ENCODE measurements around the gene CNTN2.

Gene CNTN2

GRCh38 chr1:205056188-205056611, 13.2 kb downstream of the CNTN2 start:
- DNase-seq = no peak

DNA sequence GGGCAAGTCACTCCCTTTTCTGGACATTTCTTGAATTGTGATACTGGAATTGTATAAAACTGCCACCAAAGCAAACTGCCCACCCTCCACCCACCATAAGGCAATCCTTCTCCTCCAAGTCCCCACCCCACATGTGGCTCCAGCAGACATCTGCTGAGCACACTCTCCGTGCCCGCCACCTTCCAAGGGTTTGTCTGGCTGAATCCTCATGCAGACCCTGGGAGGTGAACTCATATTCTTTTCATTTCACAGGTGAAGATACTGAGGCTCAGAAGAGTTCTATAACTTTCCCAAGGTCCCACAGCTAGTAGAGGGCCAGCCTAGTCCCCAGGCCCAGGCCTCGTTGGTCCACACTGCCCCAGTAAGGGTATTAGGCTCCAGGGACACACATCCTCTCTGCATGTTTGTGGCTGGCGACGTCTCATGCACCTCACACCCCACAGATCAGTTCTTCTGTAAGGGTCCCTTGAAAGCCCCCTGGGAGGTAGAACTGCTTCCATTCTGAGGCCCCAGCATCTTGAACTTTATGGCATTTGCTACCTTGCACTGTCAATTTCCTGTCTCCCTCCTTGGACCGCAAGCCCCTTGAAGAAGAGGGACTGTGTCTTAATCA, 14.1 kb downstream of the CNTN2 start:
- DNase-seq = no peak

- no peak for DNase-seq
These were observed 15.0 kb downstream of the CNTN2 start for GRCh38 chr1:205057808-205058575.

- no peak for DNase-seq
These were observed 15.8 kb downstream of the CNTN2 start for GRCh38 chr1:205058853-205059252.

- DNase-seq = no peak
These were observed 16.6 kb downstream of the CNTN2 start for GRCh38 chr1:205059660-205060059.

DNA sequence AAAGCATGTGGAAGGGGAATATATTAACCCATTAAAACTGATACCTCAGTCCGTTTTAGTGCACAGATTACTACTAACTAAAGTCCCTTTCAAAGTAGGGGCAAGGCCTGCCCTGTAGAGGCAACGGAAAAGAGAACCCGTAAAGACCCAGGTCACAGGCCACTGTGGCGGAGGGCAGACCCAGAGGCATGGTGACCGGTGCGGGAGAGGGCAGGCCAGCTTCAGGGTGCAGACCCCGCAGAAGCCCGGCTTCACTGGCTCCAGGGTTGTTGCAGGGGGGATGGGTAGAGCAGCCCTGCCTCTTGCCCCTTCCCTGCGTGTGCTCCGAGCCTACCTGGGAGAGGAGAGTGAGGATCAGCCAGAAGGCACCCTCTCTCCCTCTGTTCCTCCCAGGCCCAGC, 17.7 kb downstream of the CNTN2 start:
- DNase-seq = no peak

DNA sequence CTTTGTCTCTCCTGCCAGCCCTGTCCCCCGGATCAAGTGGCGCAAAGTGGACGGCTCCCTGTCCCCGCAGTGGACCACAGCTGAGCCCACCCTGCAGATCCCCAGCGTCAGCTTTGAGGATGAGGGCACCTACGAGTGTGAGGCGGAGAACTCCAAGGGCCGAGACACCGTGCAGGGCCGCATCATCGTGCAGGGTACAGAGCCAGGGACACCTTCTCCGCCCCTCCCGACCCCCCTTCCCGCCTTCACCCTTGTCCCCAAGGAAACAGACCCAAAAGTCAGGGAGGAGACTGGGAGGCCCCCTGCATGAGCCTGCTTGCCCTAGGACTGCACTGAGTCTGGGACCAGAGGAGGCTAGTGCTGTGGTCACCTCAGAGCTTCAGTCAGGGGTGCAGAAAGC, 18.2 kb downstream of the CNTN2 start:
- DNase-seq = no peak

GRCh38 chr1:205061665-205062069, 18.7 kb downstream of the CNTN2 start:
- DNase-seq = peak; percentile 62 to 65

DNA sequence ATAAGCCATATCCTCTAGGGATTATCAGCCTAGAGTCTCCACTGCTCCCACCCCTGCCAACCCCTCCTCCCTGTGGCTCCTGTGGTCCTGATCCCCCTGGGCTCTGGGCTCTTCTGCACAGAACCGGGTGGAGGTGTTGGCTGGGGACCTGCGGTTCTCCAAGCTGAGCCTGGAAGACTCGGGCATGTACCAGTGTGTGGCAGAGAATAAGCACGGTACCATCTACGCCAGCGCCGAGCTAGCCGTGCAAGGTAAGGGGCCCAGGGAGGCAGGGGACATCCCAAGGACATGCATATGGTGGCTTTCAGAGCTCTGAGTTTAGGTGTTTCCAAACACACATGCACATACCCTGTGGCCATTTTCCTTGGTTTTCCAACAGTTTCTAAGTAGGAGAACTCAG, 19.3 kb downstream of the CNTN2 start:
- no peak for DNase-seq

- no peak for DNase-seq
These were observed 19.9 kb downstream of the CNTN2 start for GRCh38 chr1:205062895-205063294.

DNA sequence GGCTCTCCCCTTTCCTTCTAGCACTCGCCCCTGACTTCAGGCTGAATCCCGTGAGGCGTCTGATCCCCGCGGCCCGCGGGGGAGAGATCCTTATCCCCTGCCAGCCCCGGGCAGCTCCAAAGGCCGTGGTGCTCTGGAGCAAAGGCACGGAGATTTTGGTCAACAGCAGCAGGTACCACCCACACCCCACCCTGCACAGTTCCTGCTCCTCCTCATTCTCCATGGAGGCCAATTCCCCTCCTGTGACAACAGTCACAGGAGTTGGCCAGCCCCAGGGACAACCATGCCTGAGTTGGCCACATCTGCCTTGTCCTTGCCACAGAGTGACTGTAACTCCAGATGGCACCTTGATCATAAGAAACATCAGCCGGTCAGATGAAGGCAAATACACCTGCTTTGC, 21.3 kb downstream of the CNTN2 start:
- no peak for DNase-seq

DNA sequence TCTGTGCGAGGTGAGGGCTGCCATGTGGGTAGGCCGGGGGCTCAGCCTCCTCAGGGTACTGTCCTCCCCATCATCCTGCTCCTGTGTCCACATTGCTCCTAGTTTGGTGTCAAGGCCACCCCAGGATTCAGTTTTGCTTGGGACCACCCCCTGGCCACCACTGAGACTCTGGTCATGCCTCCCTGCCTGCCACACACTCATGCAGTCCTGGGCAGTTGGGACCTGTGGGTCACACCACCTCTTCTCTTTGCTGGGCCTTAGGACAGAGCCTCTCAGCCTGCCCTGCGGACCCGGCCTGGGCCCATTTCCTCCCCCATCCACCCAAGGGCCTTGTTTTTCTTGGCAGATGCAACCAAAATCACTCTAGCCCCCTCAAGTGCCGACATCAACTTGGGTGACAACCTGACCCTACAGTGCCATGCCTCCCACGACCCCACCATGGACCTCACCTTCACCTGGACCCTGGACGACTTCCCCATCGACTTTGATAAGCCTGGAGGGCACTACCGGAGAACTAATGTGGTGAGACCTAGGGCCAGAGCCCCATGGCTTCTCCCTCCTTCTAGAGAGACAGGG, 21.8 kb downstream of the CNTN2 start:
- no peak for DNase-seq

DNA sequence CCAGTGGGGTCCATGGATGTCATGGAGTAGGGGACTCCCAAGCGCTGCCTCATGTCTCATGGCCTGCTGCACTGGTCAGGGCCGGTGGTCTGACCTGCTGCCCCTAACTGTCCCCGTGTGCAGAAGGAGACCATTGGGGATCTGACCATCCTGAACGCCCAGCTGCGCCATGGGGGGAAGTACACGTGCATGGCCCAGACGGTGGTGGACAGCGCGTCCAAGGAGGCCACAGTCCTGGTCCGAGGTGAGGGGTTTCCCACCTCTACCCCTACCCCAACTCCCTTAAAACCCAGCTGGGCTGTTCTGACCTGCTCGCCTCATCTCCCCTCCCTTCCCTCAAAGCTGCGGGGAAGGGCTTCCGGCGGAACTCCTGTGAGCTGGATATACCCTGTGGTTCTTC, 22.7 kb downstream of the CNTN2 start:
- DNase-seq = no peak

GRCh38 chr1:205066141-205066818, 23.3 kb downstream of the CNTN2 start:
- no peak for DNase-seq

DNA sequence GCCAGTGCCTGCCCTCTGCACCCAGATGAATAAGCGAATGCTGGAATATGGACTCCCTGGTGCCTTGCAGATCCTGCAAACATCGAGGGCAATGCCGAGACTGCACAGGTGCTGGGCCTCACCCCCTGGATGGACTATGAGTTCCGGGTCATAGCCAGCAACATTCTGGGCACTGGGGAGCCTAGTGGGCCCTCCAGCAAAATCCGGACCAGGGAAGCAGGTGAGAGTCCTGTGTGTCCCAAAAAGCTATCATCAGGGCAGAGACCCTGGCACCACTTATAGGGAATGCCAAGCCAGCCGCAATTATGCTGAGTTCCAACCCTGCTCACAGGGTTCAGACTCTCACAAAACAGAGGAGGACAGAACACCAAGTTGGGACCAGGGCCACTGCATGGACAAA, 24.0 kb downstream of the CNTN2 start:
- DNase-seq = no peak

DNA sequence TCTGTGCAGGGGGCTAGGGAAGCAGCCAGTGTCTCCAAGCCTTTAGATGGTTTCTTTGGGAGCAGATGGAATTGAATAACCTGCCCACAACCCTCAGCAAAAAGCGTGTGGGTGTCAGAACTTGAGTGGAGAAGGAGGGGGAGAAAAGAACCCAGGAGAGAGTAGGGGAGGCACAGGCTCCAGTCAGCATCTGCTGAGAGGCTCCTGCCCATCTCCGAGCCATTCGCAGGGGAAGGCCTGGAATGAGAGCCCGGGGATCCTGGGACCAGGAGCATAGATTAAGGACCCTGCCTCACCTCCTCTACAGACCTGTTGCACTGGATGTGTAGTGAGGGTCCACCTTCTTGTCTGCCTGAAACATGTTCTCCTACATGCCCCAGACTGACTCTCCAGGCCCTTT, 25.0 kb downstream of the CNTN2 start:
- no peak for DNase-seq

- DNase-seq = no peak
These were observed 25.5 kb downstream of the CNTN2 start for GRCh38 chr1:205068457-205069040.

DNA sequence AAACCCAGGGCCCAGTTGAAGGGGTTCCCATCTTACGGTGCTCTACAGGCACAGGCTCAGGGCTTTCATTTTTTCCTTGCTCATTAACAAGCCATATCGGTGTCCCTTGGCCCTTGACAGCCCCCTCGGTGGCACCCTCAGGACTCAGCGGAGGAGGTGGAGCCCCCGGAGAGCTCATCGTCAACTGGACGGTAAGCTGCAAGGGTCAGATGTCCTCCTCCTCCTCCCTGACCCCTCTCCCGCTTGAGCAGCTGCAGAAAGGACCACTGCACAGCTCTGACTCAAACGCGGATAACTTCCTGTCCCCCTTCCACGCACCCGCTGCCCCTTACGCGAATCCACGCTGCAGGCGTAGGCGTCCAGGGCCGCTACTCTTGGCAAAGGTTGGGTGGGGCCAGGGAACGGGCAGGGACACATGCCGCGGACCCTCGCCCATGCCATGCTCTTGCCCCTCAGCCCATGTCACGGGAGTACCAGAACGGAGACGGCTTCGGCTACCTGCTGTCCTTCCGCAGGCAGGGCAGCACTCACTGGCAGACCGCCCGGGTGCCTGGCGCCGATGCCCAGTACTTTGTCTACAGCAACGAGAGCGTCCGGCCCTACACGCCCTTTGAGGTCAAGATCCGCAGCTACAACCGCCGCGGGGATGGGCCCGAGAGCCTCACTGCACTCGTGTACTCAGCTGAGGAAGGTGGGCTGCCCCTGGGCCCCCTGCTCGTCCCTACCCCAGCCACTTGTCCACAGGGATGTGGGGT, 26.5 kb downstream of the CNTN2 start:
- no peak for DNase-seq

DNA sequence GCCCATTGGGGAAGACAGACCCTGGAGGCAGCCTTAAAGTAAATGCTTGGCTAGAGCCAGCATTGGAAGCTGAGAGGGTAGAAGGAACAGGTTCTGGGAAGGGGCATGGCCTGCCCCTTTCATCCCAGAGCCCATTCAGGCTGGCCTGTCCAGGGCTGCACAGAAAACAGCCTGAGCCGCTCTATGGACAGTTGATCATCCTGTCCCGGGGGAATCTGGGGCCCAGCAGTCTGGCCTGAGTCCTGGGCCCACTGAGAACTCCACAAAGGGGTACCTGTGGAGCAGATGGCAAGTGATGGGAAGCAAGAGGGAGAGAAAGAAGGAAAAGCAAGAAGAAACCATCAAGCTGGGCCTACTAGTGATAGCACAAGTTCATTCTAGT, 28.0 kb downstream of the CNTN2 start:
- no peak for DNase-seq

DNA sequence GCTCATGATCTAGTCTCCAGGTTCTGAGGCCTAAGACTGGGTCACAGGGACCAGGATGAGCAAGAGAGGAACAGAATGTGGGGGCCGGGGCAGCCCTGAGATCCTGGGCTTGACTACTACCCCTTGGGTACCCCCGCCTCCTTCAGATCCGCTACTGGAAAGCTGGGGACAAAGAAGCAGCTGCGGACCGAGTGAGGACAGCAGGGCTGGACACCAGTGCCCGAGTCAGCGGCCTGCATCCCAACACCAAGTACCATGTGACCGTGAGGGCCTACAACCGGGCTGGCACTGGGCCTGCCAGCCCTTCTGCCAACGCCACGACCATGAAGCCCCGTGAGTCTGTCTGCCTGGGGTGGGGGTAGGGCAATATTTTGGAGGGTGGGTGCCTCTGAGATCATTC, 28.8 kb downstream of the CNTN2 start:
- no peak for DNase-seq

GRCh38 chr1:205072286-205072685, 29.3 kb downstream of the CNTN2 start:
- no peak for DNase-seq

- no peak for DNase-seq
These were observed 29.9 kb downstream of the CNTN2 start for GRCh38 chr1:205072881-205073280.

GRCh38 chr1:205073511-205073910, 30.5 kb downstream of the CNTN2 start:
- no peak for DNase-seq
